KMS-11 (cell line): Measurements from ENCODE around the gene SNCA.
A peak's percentile ranks its signal among the peaks of the same experiment; 100 is the strongest.

Source experiments
- H2AFZ ChIP-seq: fragments of 200-600 bp; sonication (generic); 2 replicates; pipeline ENCODE4 v1.6.1; 2016; ENCODE audit warnings: antibody characterized with exemption, mixed run types, low read depth
- H3K27ac ChIP-seq: fragments of 200-600 bp; sonication (generic); 2 replicates; pipeline ENCODE4 v1.6.1; 2016; ENCODE audit warnings: mild to moderate bottlenecking, mixed run types
- H3K27me3 ChIP-seq: fragments of 200-600 bp; sonication (generic); 2 replicates; pipeline ENCODE4 v1.6.1; 2017; ENCODE audit warnings: mild to moderate bottlenecking, low read depth, mixed run types, moderate library complexity; ENCODE audit not compliant: insufficient read depth
- H3K36me3 ChIP-seq: fragments of 200-600 bp; sonication (generic); 2 replicates; pipeline ENCODE4 v1.6.1; 2017; ENCODE audit warnings: mild to moderate bottlenecking, mixed run types; ENCODE audit not compliant: insufficient read depth
- H3K4me1 ChIP-seq: fragments of 200-600 bp; sonication (generic); 2 replicates; pipeline ENCODE4 v1.6.1; 2016; ENCODE audit warnings: mild to moderate bottlenecking, low read depth, mixed run types; ENCODE audit not compliant: poor library complexity, severe bottlenecking
- H3K4me2 ChIP-seq: fragments of 200-600 bp; sonication (generic); 2 replicates; pipeline ENCODE4 v1.7.0; 2016; ENCODE audit warnings: mild to moderate bottlenecking, mixed run types
- H3K4me3 ChIP-seq: fragments of 200-600 bp; sonication (generic); IDR thresholded peaks from 2 replicates; pipeline ENCODE4 v1.6.1; 2017; ENCODE audit warnings: low read depth, low read length, mixed read lengths; ENCODE audit not compliant: insufficient read depth
- H3K79me2 ChIP-seq: fragments of 200-600 bp; sonication (generic); 2 replicates; pipeline ENCODE4 v1.6.1; 2016; ENCODE audit warnings: low read depth, mixed run types; ENCODE audit not compliant: insufficient read depth
- H3K9ac ChIP-seq: fragments of 200-600 bp; sonication (generic); 2 replicates; pipeline ENCODE4 v1.6.1; 2016; ENCODE audit warnings: mild to moderate bottlenecking, mixed run types
- H4K20me1 ChIP-seq: fragments of 200-600 bp; sonication (generic); 2 replicates; pipeline ENCODE4 v1.6.1; 2016; ENCODE audit warnings: mild to moderate bottlenecking, mixed run types; ENCODE audit not compliant: insufficient read depth
- CTCF ChIP-seq: fragments of 200-600 bp; sonication (generic); conservative IDR thresholded peaks from 2 replicates; pipeline ENCODE4 v1.6.1; 2017; ENCODE audit warnings: low read depth, mild to moderate bottlenecking, antibody characterized with exemption, low read length, moderate library complexity, mixed read lengths

Gene SNCA

GRCh38 chr4:89834486-89835209 lies 2.3 kb downstream of the SNCA start:
- H3K4me1 ChIP-seq, result peaks cover 16% of the 10 kb centered on the region
- no peaks in the 10 kb centered on the region for H3K36me3 ChIP-seq
- no peak overlapping the region for H2AFZ ChIP-seq
- no peak overlapping the region for H3K4me2 ChIP-seq
- no peaks in the 10 kb centered on the region for H3K79me2 ChIP-seq
- no peak overlapping the region for H3K27ac ChIP-seq
- H4K20me1 ChIP-seq, result no peaks in the 10 kb centered on the region
- H3K4me3 ChIP-seq, result no peak overlapping the region
- no peak overlapping the region for H3K9ac ChIP-seq
- H3K27me3 ChIP-seq, result no peaks in the 10 kb centered on the region
- no peak for TF ChIP-seq CTCF

- Histone ChIP-seq H3K27me3 (no peaks in the 10 kb centered on the region), H4K20me1 (no peaks in the 10 kb centered on the region), H3K9ac (0 out of 2 replicates have a peak overlapping the region, but pooled peaks have one; percentile 1), H3K4me2 (peak overlapping the region; percentile 80), H3K4me3 (no peak overlapping the region), H3K4me1 (peaks cover 31% of the 10 kb centered on the region), H3K36me3 (no peaks in the 10 kb centered on the region), H3K79me2 (no peaks in the 10 kb centered on the region), H3K27ac (peak overlapping the region; percentile 64), H2AFZ (0 out of 2 replicates have a peak overlapping the region, but pooled peaks have one; percentile 36)
- TF ChIP-seq CTCF, result no peak
Observed at GRCh38 chr4:89829470-89830138, 7.4 kb downstream of the SNCA start.

GRCh38 chr4:89823416-89823815 lies 13.5 kb downstream of the SNCA start:
- Histone ChIP-seq H3K4me2 (no peak overlapping the region), H3K9ac (no peak overlapping the region), H3K4me1 (peaks cover 6% of the 10 kb centered on the region), H3K27ac (no peak overlapping the region), H2AFZ (no peak overlapping the region), H3K79me2 (no peaks in the 10 kb centered on the region), H3K36me3 (no peaks in the 10 kb centered on the region), H3K27me3 (no peaks in the 10 kb centered on the region), H4K20me1 (no peaks in the 10 kb centered on the region), H3K4me3 (no peak overlapping the region)
- TF ChIP-seq CTCF, result no peak

GRCh38 chr4:89821612-89822011 lies 15.3 kb downstream of the SNCA start:
- no peak overlapping the region for H3K9ac ChIP-seq
- no peak for TF ChIP-seq CTCF
- no peaks in the 10 kb centered on the region for H3K36me3 ChIP-seq
- no peaks in the 10 kb centered on the region for H4K20me1 ChIP-seq
- H3K27me3 ChIP-seq, result no peaks in the 10 kb centered on the region
- H3K4me3 ChIP-seq, result no peak overlapping the region
- H3K27ac ChIP-seq, result no peak overlapping the region
- H3K79me2 ChIP-seq, result no peaks in the 10 kb centered on the region
- no peak overlapping the region for H2AFZ ChIP-seq
- no peak overlapping the region for H3K4me2 ChIP-seq
- H3K4me1 ChIP-seq, result no peaks in the 10 kb centered on the region
